Calu3 (cell line): Measurements from ENCODE around the gene KCNK16. TPM values are rescaled to one million over a fixed set of nuclear protein-coding genes. Genes with fewer than 3 reads are reported as not detected.
A peak's percentile ranks its signal among the peaks of the same experiment; 100 is the strongest.

ENCODE experiments used
- BruUV-seq: library from RNA; stranded (reverse); fragments of 400-500 nt; replicated peaks from 2 replicates; lab custom pipeline; 2021; lab: Mats Ljungman, UMichigan
- CTCF ChIA-PET: fragments of 300-600 bp; sonication (Branson Sonifier 250); formaldehyde crosslinking; loops from one replicate; lab custom pipeline; 2022; ENCODE audit warnings: antibody characterized with exemption; lab: Charles Lee
- DNase-seq: peaks from one replicate; pipeline ENCODE4 v3.0.0; 2022
- H3K27ac Mint-ChIP-seq: one replicate; pipeline ENCODE4 v1.8.0; 2022; ENCODE audit warnings: mixed read lengths; ENCODE audit not compliant: unreplicated experiment
- H3K27me3 Mint-ChIP-seq: one replicate; pipeline ENCODE4 v1.8.0; 2022; ENCODE audit warnings: mixed read lengths; ENCODE audit not compliant: unreplicated experiment
- H3K36me3 Mint-ChIP-seq: one replicate; pipeline ENCODE4 v1.8.0; 2022; ENCODE audit warnings: mild to moderate bottlenecking, moderate library complexity, mixed read lengths; ENCODE audit not compliant: insufficient read depth, unreplicated experiment
- H3K4me1 Mint-ChIP-seq: one replicate; pipeline ENCODE4 v1.8.0; 2022; ENCODE audit warnings: mild to moderate bottlenecking, low read depth, mixed read lengths; ENCODE audit not compliant: unreplicated experiment
- H3K4me3 Mint-ChIP-seq: one replicate; pipeline ENCODE4 v1.8.0; 2022; ENCODE audit warnings: mild to moderate bottlenecking, low read depth, moderate library complexity, mixed read lengths; ENCODE audit not compliant: unreplicated experiment
- H3K9me3 Mint-ChIP-seq: one replicate; pipeline ENCODE4 v1.8.0; 2022; ENCODE audit warnings: low read depth, mixed read lengths; ENCODE audit not compliant: unreplicated experiment
- intact Hi-C: fragments of 100-400 bp; cut with micrococcal nuclease; formaldehyde crosslinking; loops from one replicate; pipeline ENCODE4 v1.10.0; 2022; ENCODE audit not compliant: unreplicated experiment
- total RNA-seq: library from RNA; stranded (reverse); gene quantifications from 2 replicates; pipeline ENCODE4 v1.2.3, GENCODE V29; 2022
- TF ChIP-seq, protein P1 (sequence below): fragments of 200-600 bp; IDR thresholded peaks from one replicate; pipeline ENCODE4 v1.8.0; 2022; ENCODE audit warnings: antibody characterized with exemption; ENCODE audit not compliant: unreplicated experiment

The KCNK16 gene
- total RNA-seq, 1 experiment from 2014 or later: not detected

DNA sequence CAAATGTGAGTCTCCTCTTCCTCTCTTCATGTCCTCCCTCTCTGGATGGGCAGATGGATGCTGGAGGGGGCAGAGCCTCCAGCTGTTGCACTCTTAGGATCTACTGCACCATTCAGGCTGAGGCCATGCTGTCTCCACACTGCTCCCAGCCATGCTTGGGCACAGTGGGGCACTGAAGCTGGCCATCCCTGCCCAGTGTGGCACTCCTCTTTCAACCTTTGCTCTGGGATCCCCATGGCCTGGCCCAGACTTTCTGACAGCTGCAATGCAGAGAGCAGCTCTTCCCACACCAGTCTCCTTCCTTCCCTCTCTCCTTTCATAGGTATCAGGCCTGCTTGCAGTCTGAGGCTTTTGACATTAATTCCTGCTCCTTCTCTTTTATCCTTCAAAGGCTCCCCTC is 17.6 kb downstream of the KCNK16 start:
- Mint-ChIP-seq H3K4me3 (no peak overlapping the region), H3K9me3 (no peaks in the 10 kb centered on the region), H3K36me3 (no peaks in the 10 kb centered on the region), H3K27me3 (peaks cover 53% of the 10 kb centered on the region), H3K4me1 (peaks cover 9% of the 10 kb centered on the region), H3K27ac (no peak overlapping the region)
- DNase-seq: no peak
- intact Hi-C loops: no loop called here
- CTCF ChIA-PET: interaction anchor here (0.9 to 2.9 kb wide), 5 partner anchors 97 to 308 kb away, joined by 3 to 10 read pairs (median 4); no protein-coding TSS in a partner anchor
- TF ChIP-seq, protein P1, sequence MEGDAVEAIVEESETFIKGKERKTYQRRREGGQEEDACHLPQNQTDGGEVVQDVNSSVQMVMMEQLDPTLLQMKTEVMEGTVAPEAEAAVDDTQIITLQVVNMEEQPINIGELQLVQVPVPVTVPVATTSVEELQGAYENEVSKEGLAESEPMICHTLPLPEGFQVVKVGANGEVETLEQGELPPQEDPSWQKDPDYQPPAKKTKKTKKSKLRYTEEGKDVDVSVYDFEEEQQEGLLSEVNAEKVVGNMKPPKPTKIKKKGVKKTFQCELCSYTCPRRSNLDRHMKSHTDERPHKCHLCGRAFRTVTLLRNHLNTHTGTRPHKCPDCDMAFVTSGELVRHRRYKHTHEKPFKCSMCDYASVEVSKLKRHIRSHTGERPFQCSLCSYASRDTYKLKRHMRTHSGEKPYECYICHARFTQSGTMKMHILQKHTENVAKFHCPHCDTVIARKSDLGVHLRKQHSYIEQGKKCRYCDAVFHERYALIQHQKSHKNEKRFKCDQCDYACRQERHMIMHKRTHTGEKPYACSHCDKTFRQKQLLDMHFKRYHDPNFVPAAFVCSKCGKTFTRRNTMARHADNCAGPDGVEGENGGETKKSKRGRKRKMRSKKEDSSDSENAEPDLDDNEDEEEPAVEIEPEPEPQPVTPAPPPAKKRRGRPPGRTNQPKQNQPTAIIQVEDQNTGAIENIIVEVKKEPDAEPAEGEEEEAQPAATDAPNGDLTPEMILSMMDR: no peak
- no TSS peak for BruUV-seq

DNA sequence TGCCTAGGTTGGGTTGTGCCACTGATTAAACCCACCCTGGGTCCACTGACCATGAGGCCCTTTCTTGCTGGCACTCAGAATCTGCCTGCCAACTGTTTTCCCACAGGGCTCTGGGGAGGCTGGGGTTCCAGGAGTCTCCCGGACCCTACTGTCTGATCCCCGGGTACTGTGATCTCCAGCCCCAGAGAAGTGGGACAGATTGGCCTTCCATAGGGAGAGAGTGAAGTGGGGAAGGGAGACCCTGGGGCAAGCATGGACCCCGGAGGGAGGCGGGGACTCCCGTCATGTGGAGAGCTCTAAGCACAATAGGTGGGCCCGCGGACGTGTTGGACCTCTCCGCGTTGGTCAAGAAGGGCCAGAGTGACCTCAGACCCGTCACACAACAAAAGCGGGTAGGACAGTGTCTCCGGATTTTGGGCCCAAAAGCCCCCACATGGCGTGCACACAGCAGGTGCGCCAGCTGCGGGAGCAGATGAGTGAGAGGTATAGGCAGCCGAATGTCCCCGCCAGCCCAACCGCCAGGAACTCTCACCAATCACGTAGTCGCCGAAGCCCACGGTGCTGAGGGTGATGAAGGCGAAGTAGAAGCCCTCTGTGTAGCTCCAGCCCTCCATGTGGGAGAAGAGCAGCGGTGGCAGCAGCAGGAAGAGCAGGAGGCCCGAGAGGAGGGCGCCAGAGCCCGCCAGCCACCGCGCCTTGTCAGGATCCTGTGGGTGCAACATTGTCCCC is 18.9 kb downstream of the KCNK16 start:
- no TSS peak for BruUV-seq
- intact Hi-C loops: loop anchor here (1.0 kb wide), 1 partner anchor 137 kb away; no protein-coding TSS in a partner anchor

DNA sequence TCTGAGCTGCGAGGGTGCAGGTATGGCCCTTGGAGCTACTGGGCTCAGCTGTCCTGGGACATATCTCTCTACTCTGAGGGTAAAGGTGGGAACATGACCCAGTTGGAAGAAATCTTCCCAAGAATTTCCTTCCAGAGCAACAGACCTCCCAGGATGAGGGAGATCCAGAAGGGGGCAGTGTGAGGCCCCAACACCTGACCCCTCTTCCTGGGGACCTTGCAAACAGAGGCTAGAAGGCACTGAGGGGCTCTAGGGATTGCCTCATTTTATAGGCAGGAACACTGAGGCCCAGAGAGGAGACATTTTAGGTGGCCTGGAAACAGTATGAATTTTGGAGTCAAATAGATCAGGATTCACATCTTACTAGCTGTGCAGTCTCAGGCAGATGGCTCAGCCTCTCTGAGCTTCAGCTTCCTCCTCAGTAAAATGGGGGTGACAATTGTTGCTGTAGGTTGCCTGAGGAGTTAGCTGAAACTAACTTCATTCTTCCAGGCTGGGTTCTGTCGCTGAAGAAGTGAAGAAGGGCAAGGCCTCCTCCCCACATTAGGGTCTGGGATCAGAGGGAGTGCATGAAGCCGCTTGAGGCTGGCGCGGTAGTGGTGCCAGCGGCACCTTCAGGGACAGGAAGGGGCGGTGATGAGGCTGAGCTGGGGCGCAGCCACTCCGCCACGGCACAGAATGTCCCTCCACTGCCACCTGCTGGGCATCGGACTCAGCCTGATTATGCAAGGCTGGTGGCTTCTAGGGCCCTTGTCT is 19.7 kb downstream of the KCNK16 start:
- intact Hi-C loops: loop anchor here (1.0 kb wide), 2 partner anchors 74 to 137 kb away; partner anchors contain the start of gene KCNK5
- H3K36me3 Mint-ChIP-seq: no peaks in the 10 kb centered on the region
- peaks cover 9% of the 10 kb centered on the region for H3K4me1 Mint-ChIP-seq
- H3K27ac Mint-ChIP-seq: no peak overlapping the region
- no peak overlapping the region for H3K4me3 Mint-ChIP-seq
- BruUV-seq: no TSS peak
- no peaks in the 10 kb centered on the region for H3K9me3 Mint-ChIP-seq
- CTCF ChIA-PET: interaction anchor here (0.6 to 2.9 kb wide), 18 partner anchors 11 to 329 kb away, joined by 3 to 31 read pairs (median 4); partner anchors contain the start of gene KCNK5
- peaks cover 42% of the 10 kb centered on the region for H3K27me3 Mint-ChIP-seq
- TF ChIP-seq, protein P1: peak; percentile 96
- DNase-seq: peak; percentile 96

More for the DNA sequence above, 18.9 kb downstream of the KCNK16 start:
- Mint-ChIP-seq H3K4me1 (peaks cover 9% of the 10 kb centered on the region), H3K36me3 (no peaks in the 10 kb centered on the region), H3K4me3 (no peak overlapping the region), H3K27me3 (peaks cover 48% of the 10 kb centered on the region), H3K27ac (no peak overlapping the region), H3K9me3 (no peaks in the 10 kb centered on the region)
- CTCF ChIA-PET: interaction anchor here (0.6 to 2.9 kb wide), 16 partner anchors 12 to 330 kb away, joined by 3 to 31 read pairs (median 6); partner anchors contain the start of gene KCNK5
- TF ChIP-seq, protein P1: no peak
- DNase-seq: no peak

DNA sequence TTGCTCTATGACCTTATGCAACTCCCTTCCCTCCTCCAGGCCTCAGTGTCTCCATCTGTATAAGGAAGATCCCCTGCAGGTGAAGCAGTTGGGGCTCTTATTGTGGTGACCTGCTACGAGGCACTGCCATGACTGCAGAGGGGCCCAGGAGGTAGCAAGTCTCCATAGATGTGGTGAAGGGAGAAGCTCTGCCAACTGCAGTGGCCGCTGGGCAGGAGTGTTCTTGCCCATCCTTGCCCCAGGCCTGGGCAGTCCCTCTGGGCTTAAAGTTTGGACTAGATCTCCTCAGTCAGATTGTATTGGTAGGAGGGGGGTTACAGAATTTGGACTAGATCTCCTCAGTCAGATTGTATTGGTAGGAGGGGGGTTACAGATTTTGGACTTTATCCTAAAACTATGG is 20.5 kb downstream of the KCNK16 start:
- Mint-ChIP-seq H3K36me3 (no peaks in the 10 kb centered on the region), H3K27ac (no peak overlapping the region), H3K4me1 (peaks cover 16% of the 10 kb centered on the region), H3K9me3 (no peaks in the 10 kb centered on the region), H3K27me3 (peaks cover 33% of the 10 kb centered on the region), H3K4me3 (no peak overlapping the region)
- BruUV-seq: no TSS peak
- intact Hi-C loops: loop anchor here (1.0 kb wide), 1 partner anchor 73 kb away; the partner anchor contains the start of gene KCNK5
- CTCF ChIA-PET: interaction anchor here (0.7 to 2.9 kb wide), 12 partner anchors 22 to 373 kb away, joined by 3 to 31 read pairs (median 7); no protein-coding TSS in a partner anchor
- no peak for DNase-seq
- TF ChIP-seq, protein P1: no peak
